GM21447 (cell line): ENCODE results near the gene SMAD6.

ENCODE experiments used
- ATAC-seq: cut with Tn5 transposase; IDR thresholded peaks from one replicate; pipeline ENCODE4 v1.9.1; 2021; ENCODE audit not compliant: unreplicated experiment

Gene SMAD6

DNA sequence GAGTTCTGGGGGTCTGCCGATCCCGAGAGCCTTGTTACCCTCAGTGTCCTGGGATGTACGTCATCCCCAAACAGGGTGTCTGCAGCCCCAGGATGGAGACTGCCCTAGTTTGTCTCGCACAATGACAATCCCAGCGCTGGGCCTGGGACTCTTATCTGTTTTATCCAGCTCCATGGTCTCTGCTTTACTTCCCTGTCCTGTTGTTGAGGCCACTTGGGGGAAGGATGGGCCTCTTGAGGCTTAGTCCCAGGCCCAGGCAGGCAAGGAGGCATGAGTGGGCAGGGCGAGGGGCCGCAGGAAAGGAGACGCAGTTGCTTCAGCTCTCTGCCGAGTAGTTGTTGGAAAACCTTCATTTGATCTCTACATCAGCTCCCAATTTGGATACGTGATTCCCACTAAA is 17.4 kb downstream of the SMAD6 start:
- no peak for ATAC-seq

DNA sequence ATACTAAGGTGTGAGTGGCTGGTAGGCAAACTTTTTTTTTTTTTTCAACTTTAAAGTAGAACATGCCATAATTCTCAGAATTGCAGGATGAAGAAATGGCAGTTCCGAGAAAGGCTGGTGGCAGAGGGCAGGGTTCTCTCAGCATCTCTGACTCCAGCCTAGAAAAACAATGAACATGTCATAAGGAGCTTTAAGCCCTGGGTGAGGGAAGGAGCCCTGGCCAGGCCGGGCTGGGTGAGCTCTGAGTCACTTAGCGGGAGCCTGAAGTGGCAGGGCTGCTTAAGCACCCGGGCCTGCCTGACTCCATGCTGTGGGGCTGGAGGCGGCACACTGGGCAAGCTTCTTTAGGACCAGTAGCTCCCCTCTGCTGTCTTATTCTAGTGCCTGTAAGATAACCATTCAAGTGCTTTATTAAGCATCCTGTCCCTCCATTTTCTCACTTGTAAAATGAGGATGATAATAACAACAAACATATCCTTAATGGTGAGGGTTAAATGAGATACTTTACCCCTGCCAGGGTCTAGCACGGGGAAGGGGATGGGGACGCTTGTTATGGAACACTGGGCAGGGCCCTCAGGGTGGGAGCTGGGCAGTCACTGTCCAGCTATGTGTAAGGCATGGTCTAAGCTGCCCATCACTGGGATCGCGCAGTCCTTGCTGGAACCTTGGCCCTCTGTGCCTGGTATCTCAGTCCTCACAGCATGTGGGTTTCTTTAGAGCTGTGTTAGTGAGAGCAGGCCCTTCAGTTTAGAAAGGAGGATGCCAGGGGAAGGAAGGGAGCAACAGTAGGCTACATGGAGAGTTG is 18.4 kb downstream of the SMAD6 start:
- ATAC-seq, result no peak

DNA sequence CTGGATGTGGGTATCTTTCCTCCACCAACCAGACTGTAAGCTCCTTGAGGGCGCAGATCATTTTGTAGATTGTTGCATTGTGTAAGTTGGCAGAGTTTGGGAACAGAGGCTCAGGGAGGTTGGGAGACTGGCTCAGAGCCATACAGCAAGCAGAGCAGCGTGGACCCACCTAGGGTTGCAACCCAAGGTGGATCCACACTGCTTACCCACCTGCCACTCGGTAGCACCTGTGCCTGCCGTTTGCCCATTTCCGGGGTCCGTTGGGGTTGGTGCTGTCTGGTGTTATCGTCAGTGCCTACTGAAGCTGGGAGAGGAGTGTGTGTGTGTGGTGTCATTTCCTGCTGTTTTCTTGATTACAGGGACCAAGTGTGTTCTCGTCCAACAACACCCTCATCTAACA is 19.0 kb downstream of the SMAD6 start:
- ATAC-seq, result no peak

DNA sequence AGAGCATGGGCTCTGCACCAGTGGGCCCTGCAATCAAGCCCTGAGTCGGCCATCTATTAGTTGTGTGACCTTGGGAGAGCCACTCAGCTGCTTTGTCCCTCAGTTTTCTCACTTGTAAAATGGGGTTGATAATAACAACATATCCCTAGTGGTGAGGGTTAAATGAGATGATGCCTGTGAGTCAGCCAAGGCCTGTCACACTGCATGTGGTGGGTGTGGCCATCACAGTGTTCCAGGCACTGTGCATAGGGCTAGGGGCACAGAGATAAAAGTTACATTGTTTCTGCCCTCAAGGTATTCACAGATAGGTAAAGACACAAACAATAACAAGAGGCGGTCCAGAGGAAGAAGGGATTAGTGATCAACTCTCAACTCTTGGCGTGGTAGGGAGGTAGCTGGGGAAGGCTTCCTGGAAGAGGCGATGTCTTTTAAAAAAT is 19.5 kb downstream of the SMAD6 start:
- no peak for ATAC-seq

DNA sequence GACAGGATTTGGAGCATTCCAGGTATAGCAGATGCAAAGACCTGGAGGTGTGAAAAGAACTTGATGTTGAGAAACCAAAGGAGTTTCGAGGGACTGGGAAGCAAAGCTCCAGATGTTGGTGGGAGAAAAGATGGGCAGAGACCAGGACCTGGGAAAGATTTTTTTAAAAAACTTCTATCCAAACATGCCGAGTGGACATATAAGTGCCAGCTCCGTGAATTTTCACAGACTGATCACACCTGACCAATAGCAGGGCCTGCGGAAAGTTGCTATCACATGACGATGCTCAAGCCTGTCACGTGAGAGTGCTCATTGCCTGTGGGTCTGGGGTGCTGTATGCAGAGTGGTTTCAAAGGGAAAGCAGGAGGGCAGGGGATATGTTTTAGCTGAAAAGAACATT is 19.9 kb downstream of the SMAD6 start:
- no peak for ATAC-seq

DNA sequence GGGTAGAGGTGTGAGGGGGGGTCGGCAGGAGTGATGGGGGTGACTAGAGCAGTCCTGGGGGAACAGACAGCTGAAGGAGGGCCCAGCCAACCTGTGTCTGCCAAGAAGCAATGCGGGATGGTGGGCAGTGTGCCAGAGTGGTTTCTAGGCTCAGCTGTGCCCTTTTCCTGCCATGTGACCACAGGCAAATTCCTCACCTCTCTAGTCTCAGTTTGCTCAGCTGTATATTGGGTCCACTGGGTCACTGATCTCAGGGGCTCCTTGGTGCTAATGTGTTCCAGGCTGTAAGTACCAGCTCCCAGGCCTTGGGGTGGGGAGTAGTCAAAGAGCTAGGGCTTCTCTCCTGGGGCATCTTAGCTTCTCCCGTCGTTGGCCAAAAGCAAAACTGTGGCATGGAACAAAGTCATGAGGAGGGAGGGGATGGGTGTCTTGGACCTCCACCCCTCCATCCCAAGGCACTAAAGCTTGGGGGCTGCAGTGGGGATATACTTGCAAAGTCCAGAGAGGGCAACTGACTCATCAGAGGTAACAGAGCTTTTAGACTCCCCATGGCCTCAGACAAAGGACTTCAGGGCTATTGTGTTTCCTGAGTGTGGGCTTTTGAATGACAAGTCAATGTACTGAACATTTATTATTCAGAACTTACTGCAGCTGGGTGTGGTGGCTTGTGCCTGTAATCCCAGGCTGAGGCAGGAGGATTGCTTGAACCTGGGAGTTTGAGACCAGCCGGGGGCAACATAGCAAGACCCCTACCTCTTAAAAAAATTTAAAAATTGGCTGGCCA is 20.9 kb downstream of the SMAD6 start:
- no peak for ATAC-seq

DNA sequence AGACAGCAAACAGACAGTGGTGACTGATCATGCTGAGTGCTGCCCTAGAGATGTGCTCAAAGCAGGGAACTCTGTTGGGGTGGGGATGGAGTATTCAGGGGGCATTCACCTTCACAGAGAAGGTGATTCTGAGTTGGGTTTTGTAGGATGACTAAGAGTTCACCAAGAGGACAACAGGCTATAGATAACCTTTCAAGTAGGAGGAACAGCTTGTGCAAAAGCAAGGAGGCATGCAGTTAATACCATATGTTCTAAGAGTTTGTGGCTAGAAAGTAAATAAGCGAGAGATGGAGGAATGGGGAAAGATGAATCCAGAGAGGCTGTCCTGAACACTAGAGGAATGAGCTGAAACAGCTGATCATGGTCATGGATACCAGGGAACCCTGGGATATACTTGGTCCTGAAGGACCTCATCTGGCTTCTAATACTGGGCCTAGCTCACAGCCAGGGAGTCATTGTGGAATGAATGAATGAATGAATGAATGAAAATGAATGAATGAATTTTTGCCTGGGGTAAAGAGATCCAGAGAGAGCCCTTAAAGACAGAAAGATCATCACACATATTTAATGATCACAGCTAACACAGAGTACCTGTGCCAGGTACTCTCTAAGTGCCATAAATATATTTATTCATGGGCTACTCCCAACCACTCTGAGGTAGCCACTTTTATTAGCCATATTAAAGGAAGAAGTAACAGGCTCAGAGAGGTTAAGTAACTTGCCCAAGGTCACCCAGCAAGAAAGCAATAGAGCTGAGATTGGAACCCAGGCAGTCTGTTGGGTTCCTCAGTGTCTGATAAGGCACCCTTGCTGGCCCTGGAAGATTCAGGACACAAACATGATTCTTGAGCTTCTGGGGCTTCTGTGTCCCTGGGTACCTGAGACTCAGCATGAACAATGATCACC is 22.0 kb downstream of the SMAD6 start:
- ATAC-seq, result no peak

DNA sequence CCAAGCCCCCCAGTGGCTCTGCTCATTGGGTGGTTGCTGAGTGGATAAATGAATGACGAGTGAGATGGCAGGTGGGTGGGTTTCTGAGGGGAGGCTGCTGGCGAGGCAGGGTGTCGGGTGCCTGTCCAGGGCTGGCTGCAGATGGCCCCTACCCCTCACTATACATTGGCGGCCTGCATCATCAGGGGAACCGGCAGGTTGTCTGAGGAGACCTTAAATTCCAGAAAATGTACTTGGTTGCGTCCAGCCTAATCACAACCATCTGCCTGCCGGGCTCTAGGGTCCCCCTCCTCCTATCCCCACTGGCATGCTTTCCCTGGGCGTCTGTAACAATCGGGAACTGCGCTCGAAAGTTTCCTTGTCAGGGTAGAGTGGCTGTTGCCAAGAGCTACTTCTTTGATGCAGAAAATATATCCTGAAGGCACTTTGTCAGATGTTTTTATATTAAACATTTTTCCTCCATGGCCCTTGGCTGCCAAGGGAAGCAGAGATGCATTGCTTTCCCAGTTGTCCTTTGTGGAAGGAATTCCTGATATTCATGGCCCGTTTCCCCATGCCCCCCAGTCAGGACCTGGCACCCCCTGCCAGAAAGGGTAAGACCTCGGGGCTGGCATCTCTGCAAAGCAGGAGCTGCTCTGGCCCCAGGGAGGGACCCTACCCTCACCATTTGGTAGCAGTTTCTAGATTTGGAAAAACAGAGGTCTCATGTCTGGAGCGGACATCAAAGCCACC is 22.9 kb downstream of the SMAD6 start:
- ATAC-seq, result no peak

DNA sequence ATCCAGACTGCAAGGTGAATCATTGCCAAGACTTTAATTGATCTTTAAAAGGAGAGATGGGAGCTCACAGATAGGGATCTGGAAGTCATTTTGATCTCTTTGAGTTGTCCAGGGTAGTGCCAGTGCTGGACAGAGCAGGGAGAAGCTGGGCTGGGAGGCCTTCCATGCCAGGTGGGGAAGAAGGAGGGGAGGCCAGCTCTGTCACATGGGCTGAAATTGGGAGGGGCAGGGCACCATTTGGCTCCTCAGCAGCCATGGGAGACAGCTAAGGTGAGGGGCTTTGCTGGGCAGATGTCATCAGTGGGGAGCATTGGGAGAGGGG is 23.4 kb downstream of the SMAD6 start:
- ATAC-seq, result no peak

DNA sequence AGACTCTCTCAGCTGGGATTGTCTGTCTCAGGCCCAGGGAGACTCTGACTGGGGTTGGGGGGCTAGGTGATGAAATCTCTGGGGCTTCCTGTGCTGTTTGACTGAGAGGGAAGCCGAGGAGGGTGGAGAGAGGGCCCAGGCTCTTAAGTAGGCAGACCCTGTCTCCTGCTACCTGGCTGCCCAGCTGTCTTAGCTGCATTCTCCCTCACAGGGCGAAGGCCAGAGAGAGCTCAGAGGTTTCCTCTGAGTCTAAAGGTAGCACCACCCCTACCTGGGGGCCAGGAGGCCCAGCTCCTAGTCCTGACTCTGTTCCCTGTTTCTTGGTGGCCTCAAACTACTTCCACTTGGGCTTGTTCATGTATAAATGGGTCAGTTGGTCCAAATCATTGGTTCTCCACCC is 24.4 kb downstream of the SMAD6 start:
- no peak for ATAC-seq

DNA sequence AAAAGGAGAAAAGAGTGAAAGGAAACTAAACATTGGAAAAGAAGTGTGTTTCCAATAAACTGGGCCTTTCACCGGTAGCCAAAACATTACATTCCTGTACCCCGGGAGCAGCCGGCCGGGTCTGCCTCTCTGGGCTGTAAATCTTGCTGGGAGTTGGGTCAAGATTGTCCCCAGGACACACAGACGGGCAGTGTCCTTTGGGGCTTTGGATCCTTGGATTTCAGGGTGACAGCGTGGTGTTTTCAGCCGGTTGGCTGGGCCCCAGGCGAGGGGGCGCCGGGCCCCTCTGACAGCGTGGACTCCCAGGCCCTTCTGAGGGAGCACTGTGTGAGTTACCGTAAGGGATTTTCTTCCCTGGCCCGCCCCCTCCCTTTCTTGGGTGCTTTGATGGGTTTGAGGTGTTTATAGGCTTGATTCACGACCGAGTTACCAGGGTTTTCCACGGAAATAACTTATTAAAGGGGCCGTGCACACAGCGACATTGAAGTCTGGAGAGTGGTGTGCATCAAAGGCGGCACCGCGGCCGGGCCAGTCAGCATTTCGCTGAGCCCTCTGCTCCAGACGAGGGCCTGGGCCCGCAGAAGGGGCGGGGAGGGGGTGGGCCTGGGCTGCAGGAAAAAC is 27.4 kb downstream of the SMAD6 start:
- ATAC-seq, result no peak

DNA sequence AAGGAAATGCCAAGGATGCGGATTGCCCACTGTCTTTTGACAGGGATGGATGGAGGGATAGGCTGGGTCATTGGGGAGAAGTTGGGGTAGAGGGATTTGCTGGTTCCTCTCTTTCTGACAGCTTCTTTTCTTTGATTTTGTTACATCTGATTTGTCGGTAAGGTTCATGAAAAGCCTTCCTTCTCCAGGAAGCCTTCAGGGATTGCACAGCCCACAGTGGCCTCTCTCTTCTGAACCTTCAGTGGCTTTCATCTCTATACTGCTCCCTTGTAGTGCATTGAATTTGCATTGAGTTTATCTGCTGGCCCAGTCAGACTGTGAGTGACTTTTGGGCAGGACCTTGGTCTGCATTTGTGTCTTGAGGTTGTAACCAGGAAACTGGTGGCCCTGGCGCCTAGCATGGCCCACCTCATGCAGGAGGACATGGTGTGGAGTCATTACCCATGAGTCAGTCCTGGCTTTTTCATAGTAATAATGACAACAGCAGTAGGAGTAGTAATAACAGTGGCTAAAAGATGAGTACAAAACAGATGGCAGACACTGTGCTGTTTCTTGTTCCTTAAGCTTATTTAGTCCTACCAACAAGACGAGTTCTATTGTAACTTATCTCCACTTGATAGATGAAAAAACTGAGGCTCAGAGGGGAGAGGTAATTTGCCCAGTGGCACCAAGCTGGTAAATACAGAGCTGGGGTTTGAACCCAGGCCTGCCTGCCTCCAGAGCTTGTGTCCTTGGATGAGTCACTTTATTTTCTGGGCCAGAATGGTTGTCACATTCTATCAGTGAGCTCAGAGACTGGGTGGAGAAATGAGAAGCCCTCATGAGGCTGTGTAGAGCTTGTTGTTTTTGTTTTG is 28.4 kb downstream of the SMAD6 start:
- ATAC-seq, result no peak

DNA sequence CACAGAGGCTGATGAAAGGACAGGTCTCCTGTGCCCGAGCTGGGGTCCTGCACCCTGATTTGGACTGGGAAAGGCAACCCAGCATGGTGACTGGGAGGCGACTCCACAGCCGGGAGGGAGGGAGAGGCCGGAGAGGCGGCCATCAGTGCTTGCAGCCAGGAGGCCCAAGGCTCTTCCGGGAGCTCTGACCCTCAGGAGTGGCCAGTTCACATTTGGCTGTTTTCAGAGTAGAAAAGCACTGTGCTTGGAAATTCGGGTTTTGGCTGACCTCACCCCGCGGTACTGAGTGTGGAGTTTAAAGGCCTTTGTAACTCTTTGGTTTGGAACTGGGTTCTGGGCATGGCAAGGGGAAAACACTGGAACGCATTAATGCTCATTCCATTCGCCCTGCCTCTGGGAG is 31.9 kb downstream of the SMAD6 start:
- ATAC-seq, result no peak

DNA sequence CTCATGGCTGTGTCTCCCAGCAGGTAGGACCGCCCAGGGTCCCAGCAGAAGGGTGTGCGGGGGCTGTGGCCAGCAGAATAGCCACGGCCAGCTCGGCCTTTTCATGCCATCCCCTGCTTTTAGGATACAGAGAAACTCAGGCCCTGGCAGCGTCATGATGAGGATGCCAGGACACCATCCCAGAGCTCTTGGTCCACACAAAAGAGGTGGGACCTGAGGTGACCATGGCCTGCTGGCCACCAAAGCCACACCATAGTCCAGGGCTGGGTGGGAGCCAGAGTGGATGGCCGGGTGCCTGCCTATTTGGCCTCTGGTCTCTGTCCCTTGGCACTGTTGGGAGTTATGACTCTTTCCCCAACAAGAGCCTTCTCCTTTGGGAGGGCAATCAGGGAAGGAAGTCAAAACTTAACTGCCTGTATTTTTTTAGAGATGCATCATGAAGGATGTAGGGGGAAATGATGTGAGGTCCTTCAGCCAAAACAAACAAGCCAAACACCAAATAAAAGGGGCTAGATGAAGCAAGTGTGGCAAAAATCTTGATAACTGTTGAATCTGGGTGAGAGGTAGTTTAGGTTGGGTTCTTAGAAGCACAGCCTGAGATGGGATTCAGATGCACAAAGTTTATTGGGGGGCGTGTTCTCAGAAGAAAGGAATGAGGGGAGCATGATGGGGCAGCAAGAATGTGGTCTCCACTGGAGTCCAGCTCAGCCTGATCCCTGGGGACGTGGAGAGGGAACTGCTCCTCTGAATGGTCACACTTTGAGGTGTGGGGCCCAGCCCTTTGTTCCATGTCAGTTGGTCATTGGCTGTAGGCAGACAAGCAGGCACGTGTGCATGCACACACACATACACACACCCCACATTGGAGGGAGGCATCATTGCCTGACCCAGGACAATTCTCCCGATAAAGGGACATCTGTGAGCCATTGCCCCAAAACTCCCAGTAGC is 33.2 kb downstream of the SMAD6 start:
- no peak for ATAC-seq

DNA sequence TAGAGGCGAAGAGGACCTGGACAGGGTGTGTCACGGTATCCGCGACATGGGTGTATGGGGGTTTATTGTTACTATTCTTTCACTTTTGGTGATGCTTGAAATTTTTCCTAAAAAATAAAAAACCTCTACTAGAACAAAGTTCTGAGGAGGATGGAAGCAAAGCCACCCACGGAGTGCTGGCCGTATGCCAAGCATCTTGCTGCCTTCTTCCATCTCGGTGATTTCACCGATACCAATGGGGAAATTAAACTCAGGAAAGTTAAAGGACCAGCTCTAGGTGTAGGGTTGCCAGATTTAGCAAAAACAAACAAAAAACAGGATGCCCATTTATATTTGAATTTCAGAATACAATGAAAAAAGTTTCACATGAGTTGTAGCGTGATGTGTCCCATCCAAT is 33.9 kb downstream of the SMAD6 start:
- ATAC-seq, result no peak

DNA sequence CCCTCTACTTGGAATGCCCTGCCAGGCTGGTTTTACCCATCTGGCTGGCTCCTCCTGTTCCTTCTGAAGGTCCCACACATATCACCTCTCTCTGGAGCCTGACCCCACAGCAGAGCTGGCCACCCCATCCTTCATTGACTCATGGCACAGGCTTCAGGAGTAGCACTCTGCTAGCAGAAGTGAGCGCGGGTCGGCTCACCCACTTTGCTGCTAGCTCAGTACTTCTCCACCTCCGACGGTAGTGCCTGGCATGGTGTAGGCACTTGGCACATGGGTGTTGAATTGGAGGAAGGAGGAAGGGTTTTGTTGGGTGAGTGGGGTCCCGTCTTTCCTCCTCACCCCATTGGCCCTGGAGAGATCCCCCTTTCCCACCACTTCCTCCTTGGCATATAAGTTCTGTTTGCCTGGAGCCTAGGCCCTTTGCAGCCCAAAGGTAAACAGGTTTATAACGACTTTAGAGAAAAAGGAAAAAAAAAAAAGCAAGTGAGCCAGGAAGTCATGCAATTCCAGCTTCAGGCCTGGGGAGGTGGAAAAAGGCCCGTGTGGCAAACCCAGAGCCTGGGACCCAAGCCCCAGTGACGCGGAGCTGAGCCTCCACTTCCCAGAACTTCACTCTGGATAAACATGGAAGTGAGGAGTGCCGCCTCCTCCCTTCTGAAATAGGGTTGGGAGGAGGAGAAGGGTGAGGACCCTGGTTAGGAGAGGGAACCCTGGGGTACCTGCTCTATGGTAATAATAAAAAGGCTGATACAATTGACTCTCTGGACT is 35.4 kb downstream of the SMAD6 start:
- ATAC-seq, result no peak

DNA sequence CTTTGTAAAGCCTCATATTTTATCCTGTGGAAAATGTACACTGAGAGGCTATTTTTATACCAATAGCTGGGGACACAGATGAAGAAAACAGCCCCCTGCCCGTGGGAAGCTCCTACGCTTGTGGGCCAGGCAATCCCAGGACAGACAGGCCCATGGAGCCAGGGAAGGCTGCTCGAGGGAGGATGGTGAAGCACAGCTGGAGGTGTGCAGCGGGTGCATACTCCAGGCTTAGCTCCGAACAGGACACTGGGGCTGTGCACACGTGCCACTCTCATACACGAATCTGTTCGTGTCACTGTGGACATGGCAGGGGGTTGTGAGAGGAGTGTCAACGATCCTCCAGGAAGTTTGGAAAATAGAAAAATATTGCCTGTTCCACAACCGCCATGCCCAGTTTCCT is 36.1 kb downstream of the SMAD6 start:
- ATAC-seq, result no peak

DNA sequence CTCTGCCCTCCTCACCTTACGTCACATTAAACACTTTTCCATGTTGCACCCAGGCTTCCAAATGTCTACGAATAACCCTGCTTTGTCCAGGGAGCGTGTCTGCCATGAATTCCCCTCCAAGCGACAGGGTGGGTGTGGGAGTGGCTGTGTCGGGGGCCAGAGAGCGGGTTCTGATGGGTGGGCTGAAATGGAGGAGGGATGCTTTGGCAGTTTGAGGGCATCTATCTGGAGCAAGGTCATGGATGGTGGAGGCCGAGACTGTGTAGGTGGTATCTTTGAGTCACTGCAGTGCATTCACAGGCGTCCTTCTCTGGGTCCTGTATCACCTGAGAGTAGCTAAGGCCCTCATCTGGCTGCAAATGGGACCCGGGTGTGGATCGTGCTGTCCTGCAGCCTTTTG is 36.6 kb downstream of the SMAD6 start:
- no peak for ATAC-seq
